Ecto neural progenitor cell (in vitro differentiated cells): Measurements from ENCODE around the gene COL25A1.

Experiments used
- DNase-seq: peaks from one replicate; pipeline ENCODE4 v3.0.0-alpha.2; 2018; ENCODE audit warnings: low spot score

Gene COL25A1

GRCh38 chr4:109302361-109303139 lies at the start of gene COL25A1:
Gene COL25A1, minus strand, starts transcription at chr4:109302658.
- peak; percentile 94 for DNase-seq

GRCh38 chr4:109350121-109350520 lies 47.7 kb upstream of the COL25A1 start:
- no peak for DNase-seq

GRCh38 chr4:109334129-109335105 lies 32.0 kb upstream of the COL25A1 start:
- no peak for DNase-seq

- peak; percentile 51 for DNase-seq
These were observed 30.5 kb upstream of the COL25A1 start for GRCh38 chr4:109332926-109333464.

GRCh38 chr4:109327641-109328040 lies 25.2 kb upstream of the COL25A1 start:
- DNase-seq: no peak

GRCh38 chr4:109325698-109326097 lies 23.2 kb upstream of the COL25A1 start:
- DNase-seq: no peak

GRCh38 chr4:109323348-109323747 lies 20.9 kb upstream of the COL25A1 start:
- DNase-seq: no peak

- DNase-seq: no peak
These were observed 18.8 kb upstream of the COL25A1 start for GRCh38 chr4:109321232-109321631.

- no peak for DNase-seq
These were observed 17.2 kb upstream of the COL25A1 start for GRCh38 chr4:109319684-109320083.

- no peak for DNase-seq
These were observed 16.7 kb upstream of the COL25A1 start for GRCh38 chr4:109319156-109319555.

- DNase-seq: no peak
These were observed 13.4 kb upstream of the COL25A1 start for GRCh38 chr4:109315818-109316217.

GRCh38 chr4:109315341-109315740 lies 12.9 kb upstream of the COL25A1 start:
- no peak for DNase-seq

GRCh38 chr4:109313168-109314133 lies 11.0 kb upstream of the COL25A1 start:
- no peak for DNase-seq

GRCh38 chr4:109303140-109303496 lies 660 bp upstream of the COL25A1 start:
- DNase-seq: no peak

GRCh38 chr4:109301651-109302360 lies 652 bp downstream of the COL25A1 start:
- DNase-seq: peak; percentile 57

GRCh38 chr4:109298279-109299010 lies 4.0 kb downstream of the COL25A1 start:
- no peak for DNase-seq

- no peak for DNase-seq
These were observed 5.9 kb downstream of the COL25A1 start for GRCh38 chr4:109296527-109296926.

GRCh38 chr4:109295081-109295480 lies 7.4 kb downstream of the COL25A1 start:
- DNase-seq: no peak

- DNase-seq: no peak
These were observed 7.9 kb downstream of the COL25A1 start for GRCh38 chr4:109294468-109295020.

GRCh38 chr4:109294006-109294405 lies 8.5 kb downstream of the COL25A1 start:
- DNase-seq: no peak
